Measurements from ENCODE around the gene PET100. TPM values are rescaled to one million over a fixed set of nuclear protein-coding genes. Genes with fewer than 3 reads are reported as not detected.

PET100 gene
- total and polyA plus RNA-seq, 10 of the 15 experiments (the other 5 are each of a cell fraction or from before 2014, with no cell fraction given), result 47.0 to 462 (median 126) TPM

GRCh38 chr19:7629347-7630054, at the start of gene PET100, which contains the start of gene XAB2 (continued):
- TF ChIP-seq ZNF687 (IDR thresholded peaks at IDR 0.05) (no peak), IKZF2 (IDR thresholded peaks at IDR 0.05) (no peak; a peak in 1 of 4 replicates), HCFC1 (IDR thresholded peaks at IDR 0.05; ENCODE audit: low read length) (peak; percentile 77), CREB1 (IDR thresholded peaks at IDR 0.05; ENCODE audit: low read depth) (peak; percentile 100), STAT3 (IDR thresholded peaks at IDR 0.05; ENCODE audit: low read depth, low read length) (no peak), FOXK2 (IDR thresholded peaks at IDR 0.05) (peak; percentile 93), HDGF (IDR thresholded peaks at IDR 0.05) (no peak), YY1 (IDR thresholded peaks at IDR 0.05; ENCODE audit: low read depth, low read length) (peak; percentile 95), HDAC2 (IDR thresholded peaks at IDR 0.05) (peak; percentile 91), IRF5 (IDR thresholded peaks at IDR 0.05; ENCODE audit: borderline replicate concordance) (no peak)

All from GM12878 (cell line).